ENCODE results near the gene AMTN.

- TF ChIP-seq GATA3 (IDR thresholded peaks at IDR 0.05; ENCODE audit: low read depth, low read length): no peak
- TF ChIP-seq GATA2 (IDR thresholded peaks at IDR 0.05; ENCODE audit: low read depth, low read length): no peak
These were observed 20.5 kb downstream of the AMTN start for GRCh38 chr4:70538869-70539268.

All from SH-SY5Y (cell line).